Hepatocyte (in vitro differentiated cells): ENCODE results near the gene SLC35G6. TPM values are rescaled to one million over a fixed set of nuclear protein-coding genes. Genes with fewer than 3 reads are reported as not detected.
A peak's percentile ranks its signal among the peaks of the same experiment; 100 is the strongest.

Experiments
- DNase-seq: peaks from one replicate; pipeline ENCODE4 v3.0.0-alpha.2; 2016; ENCODE audit warnings: low spot score
- H2AFZ ChIP-seq: fragments of 200-600 bp; sonication (generic); 2 replicates; pipeline ENCODE4 v1.6.0; 2016; ENCODE audit warnings: antibody characterized with exemption, mild to moderate bottlenecking
- H3K27ac ChIP-seq: fragments of 200-600 bp; sonication (generic); 2 replicates; pipeline ENCODE4 v1.5.1; 2016; ENCODE audit warnings: mild to moderate bottlenecking
- H3K27me3 ChIP-seq: fragments of 200-600 bp; sonication (generic); 2 replicates; pipeline ENCODE4 v1.6.1; 2016
- H3K36me3 ChIP-seq: fragments of 200-600 bp; sonication (generic); replicated peaks from 2 replicates; pipeline ENCODE4 v1.5.1; 2016; ENCODE audit warnings: low read depth; ENCODE audit not compliant: insufficient read depth
- H3K4me1 ChIP-seq: fragments of 200-600 bp; sonication (generic); 2 replicates; pipeline ENCODE4 v1.5.1; 2016; ENCODE audit warnings: mild to moderate bottlenecking, moderate library complexity; ENCODE audit not compliant: insufficient read depth
- H3K4me2 ChIP-seq: fragments of 200-600 bp; sonication (generic); 2 replicates; pipeline ENCODE4 v1.6.0; 2016
- H3K4me3 ChIP-seq: fragments of 200-600 bp; sonication (generic); 2 replicates; pipeline ENCODE4 v1.5.1; 2016; ENCODE audit warnings: mild to moderate bottlenecking
- H3K79me2 ChIP-seq: fragments of 200-600 bp; sonication (generic); 2 replicates; pipeline ENCODE4 v1.6.0; 2017; ENCODE audit warnings: mild to moderate bottlenecking
- H3K9me2 ChIP-seq: fragments of 200-600 bp; sonication (generic); replicated peaks from 2 replicates; pipeline ENCODE4 v1.6.0; 2017; ENCODE audit warnings: mild to moderate bottlenecking; ENCODE audit not compliant: insufficient read depth
- H3K9me3 ChIP-seq: fragments of 200-600 bp; sonication (generic); 2 replicates; pipeline ENCODE4 v1.5.1; 2016; ENCODE audit warnings: low read depth, mild to moderate bottlenecking
- H4K20me1 ChIP-seq: fragments of 200-600 bp; sonication (generic); 2 replicates; pipeline ENCODE4 v1.6.0; 2016; ENCODE audit warnings: mild to moderate bottlenecking; ENCODE audit not compliant: insufficient read depth, poor library complexity, severe bottlenecking
- CTCF ChIP-seq: fragments of 200-600 bp; sonication (generic); IDR thresholded peaks from 2 replicates; pipeline ENCODE4 v1.5.1; 2016; ENCODE audit warnings: antibody characterized with exemption, mild to moderate bottlenecking; ENCODE audit not compliant: poor library complexity
- EZH2 ChIP-seq: fragments of 200-600 bp; sonication (generic); IDR thresholded peaks from 2 replicates; pipeline ENCODE4 v1.6.1; 2016; ENCODE audit warnings: antibody characterized with exemption, mild to moderate bottlenecking, borderline replicate concordance
- EZH2phosphoT487 ChIP-seq: fragments of 200-600 bp; sonication (generic); IDR thresholded peaks from one replicate; pipeline ENCODE4 v1.6.1; 2018; ENCODE audit warnings: antibody characterized with exemption, mild to moderate bottlenecking, low read depth, moderate library complexity; ENCODE audit not compliant: unreplicated experiment, severe bottlenecking
- WGBS: methylation state at CpG from one replicate; pipeline ENCODE4 v1.1.6; 2016; ENCODE audit warnings: low lambda C conversion rate; ENCODE audit errors: missing lambda C conversion rate; 5-methylcytosine and 5-hydroxymethylcytosine counted together
- polyA plus RNA-seq: library from polyadenylated mRNA; unstranded; fragments of >200 nt; fragmentation: Nextera tagmentation; extraction: Ambion mirVana; gene quantifications from 2 replicates; pipeline ENCODE4 v1.2.1, GENCODE V29; 2016
- total RNA-seq: library from RNA; depleted of rRNA; stranded (reverse); fragments of >200 nt; gene quantifications from 2 replicates; pipeline ENCODE4 v1.2.3, GENCODE V29; 2014

The SLC35G6 gene
- total and polyA plus RNA-seq, 2 experiments from 2014 or later: 0.30 TPM; not detected in 1

DNA sequence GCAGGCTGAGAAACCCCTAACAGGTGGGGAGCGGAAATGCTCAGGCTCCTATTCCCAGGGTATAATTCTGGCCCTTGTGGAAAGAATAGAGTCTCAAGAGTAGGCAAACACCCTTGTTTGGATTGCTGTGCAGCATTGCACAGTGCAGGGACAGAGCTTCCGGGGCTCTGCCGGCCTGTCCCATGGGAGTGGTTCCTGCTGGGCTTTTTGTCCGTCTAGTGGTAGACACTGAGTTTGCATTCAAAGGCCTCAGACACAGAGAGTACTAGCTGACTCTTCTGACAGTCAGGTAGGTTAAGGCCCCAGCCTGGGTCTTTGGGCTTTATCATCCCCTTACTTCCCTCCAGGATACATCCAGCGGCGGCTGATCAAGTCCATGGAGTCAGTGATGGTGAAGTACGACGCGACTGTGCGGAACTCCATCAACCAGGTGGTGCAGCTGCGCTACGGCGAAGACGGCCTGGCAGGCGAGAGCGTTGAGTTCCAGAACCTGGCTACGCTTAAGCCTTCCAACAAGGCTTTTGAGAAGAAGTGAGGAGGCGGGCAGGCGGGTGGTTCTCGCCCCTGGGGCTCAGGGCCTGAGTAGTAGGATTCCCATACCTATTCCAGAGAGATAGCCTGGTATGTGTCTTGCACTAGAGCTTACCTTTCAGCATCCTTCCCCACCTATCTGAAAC is 21.1 kb downstream of the SLC35G6 start:
- no peak overlapping the region for H3K4me2 ChIP-seq
- 96% methylated on average over 20 of the region's 20 CpGs for WGBS
- no peak for DNase-seq
- H3K36me3 ChIP-seq: peaks cover 4% of the 10 kb centered on the region
- TF ChIP-seq EZH2phosphoT487: no peak
- no peak for TF ChIP-seq EZH2
- TF ChIP-seq CTCF: no peak
- no peaks in the 10 kb centered on the region for H4K20me1 ChIP-seq
- H3K4me1 ChIP-seq: no peaks in the 10 kb centered on the region
- peaks cover 5% of the 10 kb centered on the region for H3K79me2 ChIP-seq
- no peaks in the 10 kb centered on the region for H3K9me3 ChIP-seq
- H3K9me2 ChIP-seq: no peaks in the 10 kb centered on the region
- H3K27ac ChIP-seq: no peak overlapping the region
- H3K27me3 ChIP-seq: no peaks in the 10 kb centered on the region
- H2AFZ ChIP-seq: no peak overlapping the region
- no peak overlapping the region for H3K4me3 ChIP-seq

- Histone ChIP-seq H4K20me1 (no peaks in the 10 kb centered on the region), H3K36me3 (peaks cover 4% of the 10 kb centered on the region), H3K79me2 (peaks cover 5% of the 10 kb centered on the region), H3K9me2 (no peaks in the 10 kb centered on the region), H3K4me3 (no peak overlapping the region), H3K27ac (no peak overlapping the region), H2AFZ (no peak overlapping the region), H3K4me2 (no peak overlapping the region), H3K27me3 (no peaks in the 10 kb centered on the region), H3K9me3 (no peaks in the 10 kb centered on the region), H3K4me1 (no peaks in the 10 kb centered on the region)
- TF ChIP-seq EZH2phosphoT487: no peak
- TF ChIP-seq CTCF: peak; percentile 13
- no peak for TF ChIP-seq EZH2
- no peak for DNase-seq
- WGBS: 91% methylated on average over 14 of the region's 14 CpGs
These were observed 21.7 kb downstream of the SLC35G6 start for GRCh38 chr17:7502987-7503386.

DNA sequence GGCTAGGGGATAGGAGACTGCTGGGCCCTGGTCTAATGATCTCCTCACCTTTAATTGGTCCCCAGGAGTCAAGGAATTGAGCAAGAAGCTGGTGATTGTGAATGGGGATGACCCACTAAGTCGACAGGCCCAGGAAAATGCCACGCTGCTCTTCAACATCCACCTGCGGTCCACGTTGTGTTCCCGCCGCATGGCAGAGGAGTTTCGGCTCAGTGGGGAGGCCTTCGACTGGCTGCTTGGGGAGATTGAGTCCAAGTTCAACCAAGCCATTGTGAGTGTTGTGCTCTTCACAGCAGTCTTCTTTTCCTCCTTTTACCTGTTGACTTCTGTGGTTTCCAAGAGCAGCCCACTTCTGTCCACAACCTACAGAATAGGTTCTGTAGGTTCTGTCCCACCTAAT is 22.3 kb downstream of the SLC35G6 start:
- no peaks in the 10 kb centered on the region for H3K27me3 ChIP-seq
- no peak overlapping the region for H2AFZ ChIP-seq
- no peaks in the 10 kb centered on the region for H3K4me1 ChIP-seq
- H3K4me2 ChIP-seq: no peak overlapping the region
- no peaks in the 10 kb centered on the region for H3K9me3 ChIP-seq
- no peaks in the 10 kb centered on the region for H3K9me2 ChIP-seq
- peaks cover 4% of the 10 kb centered on the region for H3K36me3 ChIP-seq
- no peaks in the 10 kb centered on the region for H4K20me1 ChIP-seq
- H3K4me3 ChIP-seq: no peak overlapping the region
- WGBS: 98% methylated on average over 8 of the region's 8 CpGs
- no peak for DNase-seq
- TF ChIP-seq CTCF (no peak), EZH2phosphoT487 (no peak), EZH2 (no peak)
- no peak overlapping the region for H3K27ac ChIP-seq
- H3K79me2 ChIP-seq: peaks cover 5% of the 10 kb centered on the region
